HG03159 (cell line): ENCODE data around the gene RPGRIP1.
"Not testable (repeated sequence)": the region's sequence is repeated elsewhere in the genome, so short reads cannot be mapped to it uniquely, and the experiment has no call there.

Source experiments
- ATAC-seq: cut with Tn5 transposase; IDR thresholded peaks from one replicate; pipeline ENCODE4 v1.9.1; 2021; ENCODE audit warnings: mild to moderate bottlenecking, moderate library complexity; ENCODE audit not compliant: unreplicated experiment

The RPGRIP1 gene

GRCh38 chr14:21299562-21300130 is 19.8 kb downstream of the RPGRIP1 start:
- ATAC-seq = no peak

GRCh38 chr14:21300892-21301291 is 21.0 kb downstream of the RPGRIP1 start:
- ATAC-seq = no peak

- no peak for ATAC-seq
Measured at GRCh38 chr14:21302013-21302835, 22.3 kb downstream of the RPGRIP1 start.

- ATAC-seq = not testable (repeated sequence)
Measured at GRCh38 chr14:21302836-21303140, 22.9 kb downstream of the RPGRIP1 start.

GRCh38 chr14:21307637-21308036 is 27.8 kb downstream of the RPGRIP1 start:
- ATAC-seq = no peak

GRCh38 chr14:21308132-21308478 is 28.2 kb downstream of the RPGRIP1 start:
- ATAC-seq = peak; percentile 28

- ATAC-seq = peak; percentile 80
Measured at GRCh38 chr14:21308479-21309237, 28.8 kb downstream of the RPGRIP1 start.

- ATAC-seq = no peak
Measured at GRCh38 chr14:21309238-21309636, 29.4 kb downstream of the RPGRIP1 start.

- ATAC-seq = no peak
Measured at GRCh38 chr14:21309956-21310355, 30.1 kb downstream of the RPGRIP1 start.

GRCh38 chr14:21311614-21312013 is 31.7 kb downstream of the RPGRIP1 start:
- ATAC-seq = no peak

GRCh38 chr14:21313512-21313911 is 33.6 kb downstream of the RPGRIP1 start:
- ATAC-seq = no peak

- ATAC-seq = peak; percentile 60
Measured at GRCh38 chr14:21317398-21317797, 37.5 kb downstream of the RPGRIP1 start.

- ATAC-seq = no peak
Measured at GRCh38 chr14:21320913-21321312, 41.0 kb downstream of the RPGRIP1 start.

GRCh38 chr14:21322716-21323115 is 42.8 kb downstream of the RPGRIP1 start:
- ATAC-seq = no peak

- no peak for ATAC-seq
Measured at GRCh38 chr14:21326972-21327371, 47.1 kb downstream of the RPGRIP1 start.
